DMS 273 (cell line): ENCODE results near the gene COX7A2L.
"Not testable (repeated sequence)": the region's sequence is repeated elsewhere in the genome, so short reads cannot be mapped to it uniquely, and the experiment has no call there.

ENCODE experiments used
- DNase-seq: peaks from one replicate; lab custom pipeline; 2025; ENCODE audit not compliant: unreplicated experiment; lab: John Stamatoyannopoulos, UW

Gene COX7A2L, protein sequence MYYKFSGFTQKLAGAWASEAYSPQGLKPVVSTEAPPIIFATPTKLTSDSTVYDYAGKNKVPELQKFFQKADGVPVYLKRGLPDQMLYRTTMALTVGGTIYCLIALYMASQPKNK

DNA sequence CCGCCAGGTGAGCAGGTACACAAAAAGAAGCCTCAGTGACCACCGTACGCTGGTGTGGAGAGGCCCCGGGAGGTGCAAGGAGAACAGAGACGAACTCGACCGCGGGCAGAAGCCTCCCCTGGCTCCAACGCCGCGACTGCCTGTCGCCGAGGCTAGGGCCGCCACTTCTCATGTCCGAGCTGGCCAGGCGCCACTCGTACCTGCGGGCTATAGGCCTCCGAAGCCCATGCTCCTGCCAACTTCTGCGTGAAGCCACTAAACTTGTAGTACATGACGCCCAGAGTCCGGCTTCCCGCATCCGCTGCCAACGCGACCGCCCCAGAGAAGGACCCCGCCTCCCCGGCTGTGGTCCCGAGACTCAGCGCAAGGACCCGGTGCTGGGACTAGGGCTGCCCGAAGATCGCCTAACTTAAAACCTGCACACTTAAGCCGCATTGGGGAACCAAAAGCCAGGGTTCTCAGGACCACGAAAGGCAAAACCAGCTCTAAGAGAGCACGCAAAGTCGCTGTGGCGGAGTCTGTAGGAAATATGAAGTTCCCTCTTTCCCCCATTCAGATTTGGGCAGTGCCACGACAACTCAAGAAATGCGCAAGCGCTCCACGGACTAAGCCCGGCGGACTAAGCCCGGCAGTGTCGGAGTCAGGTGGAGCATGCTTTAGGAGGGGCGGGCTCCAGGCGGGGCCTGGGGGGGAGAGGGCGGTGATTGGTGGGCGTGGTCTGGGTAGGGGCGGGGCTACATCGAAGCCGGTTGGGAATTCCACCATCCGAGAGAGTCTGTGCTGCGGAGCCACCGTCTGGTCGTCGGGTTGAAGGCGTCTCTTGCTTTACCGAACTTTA is at the start of gene COX7A2L:
COX7A2L (minus strand) TSS at position 328 of the 838 bp plus-strand sequence; CDS start at position 272, 56 bp downstream.
- peak; percentile 98 for DNase-seq

DNA sequence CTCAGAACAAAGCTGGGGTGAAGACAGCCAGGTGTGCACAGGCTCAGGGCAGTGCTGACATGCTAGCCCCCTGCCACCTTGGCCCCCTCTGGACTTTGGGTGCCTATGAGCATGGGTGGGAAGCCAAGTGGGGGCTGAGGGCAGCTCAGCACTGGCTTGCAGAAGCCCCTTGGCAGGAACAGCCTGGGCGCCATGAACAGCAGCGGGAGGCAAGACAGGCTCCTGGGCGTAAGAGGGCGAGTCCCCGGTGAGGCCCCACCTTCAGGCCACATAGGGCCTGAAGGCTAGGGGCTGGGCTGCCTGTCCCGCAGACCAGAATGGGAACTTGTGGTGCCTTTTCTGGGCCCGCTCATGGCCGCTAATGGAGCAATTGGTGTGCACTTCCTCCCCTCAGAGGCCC is 47.0 kb upstream of the COX7A2L start:
- no peak for DNase-seq

DNA sequence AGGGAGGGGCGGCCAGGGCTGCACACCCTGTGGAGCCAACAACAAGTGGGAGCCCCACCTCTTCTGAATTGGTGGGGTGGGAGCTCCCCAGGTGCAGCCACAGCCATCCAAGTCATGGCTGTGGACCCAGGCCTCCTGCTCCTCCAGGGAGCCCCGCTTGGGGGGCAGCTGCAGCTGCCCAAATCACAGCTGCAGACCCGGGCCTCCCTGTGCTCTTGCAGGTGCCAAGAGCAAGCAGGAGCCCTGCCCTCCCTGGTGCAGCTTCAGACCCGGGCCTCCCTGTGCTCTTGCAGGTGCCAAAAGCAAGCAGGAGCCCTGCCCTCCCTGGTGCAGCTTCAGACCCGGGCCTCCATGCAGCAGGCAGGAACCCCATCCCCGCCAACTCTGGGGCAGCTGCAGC is 46.5 kb upstream of the COX7A2L start:
- DNase-seq, result no peak

DNA sequence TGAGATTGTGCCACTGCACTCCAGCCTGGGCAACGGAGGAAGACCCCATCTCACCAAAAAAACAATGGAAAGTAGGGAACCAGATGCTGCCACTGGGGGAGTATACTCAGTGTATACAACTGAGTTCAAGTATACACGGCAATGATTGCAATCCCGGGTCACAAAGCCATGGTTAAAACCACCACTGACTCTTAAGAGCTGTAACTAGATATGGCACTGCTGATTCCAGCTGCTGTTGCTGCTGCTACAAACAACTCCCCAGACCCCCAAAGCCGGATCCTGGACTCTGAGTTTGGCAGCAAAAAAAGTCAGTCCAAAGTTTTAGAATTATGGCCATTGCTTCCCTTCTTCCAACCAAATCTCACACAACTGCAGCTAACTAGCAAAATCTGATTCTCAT is 43.7 kb upstream of the COX7A2L start:
- no peak for DNase-seq

DNA sequence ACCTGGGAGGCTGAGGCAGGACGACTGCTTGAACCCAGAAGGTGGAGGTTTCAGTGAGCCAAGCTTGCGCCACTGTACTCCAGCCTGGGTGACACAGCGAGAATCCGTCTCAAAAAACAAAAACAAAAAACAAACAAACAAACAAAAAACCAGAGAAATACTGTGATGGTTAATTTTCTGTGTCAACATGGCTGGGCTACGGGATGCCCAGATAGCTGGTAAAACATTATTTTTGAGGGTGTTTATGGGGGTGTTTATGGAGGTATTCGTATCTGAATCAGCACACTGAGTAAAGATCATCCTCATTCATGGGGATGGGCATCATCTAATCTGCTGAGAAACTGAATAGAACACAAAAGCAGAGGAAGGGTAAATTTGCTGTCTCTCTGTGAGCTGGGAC is 40.8 kb upstream of the COX7A2L start:
- no peak for DNase-seq

DNA sequence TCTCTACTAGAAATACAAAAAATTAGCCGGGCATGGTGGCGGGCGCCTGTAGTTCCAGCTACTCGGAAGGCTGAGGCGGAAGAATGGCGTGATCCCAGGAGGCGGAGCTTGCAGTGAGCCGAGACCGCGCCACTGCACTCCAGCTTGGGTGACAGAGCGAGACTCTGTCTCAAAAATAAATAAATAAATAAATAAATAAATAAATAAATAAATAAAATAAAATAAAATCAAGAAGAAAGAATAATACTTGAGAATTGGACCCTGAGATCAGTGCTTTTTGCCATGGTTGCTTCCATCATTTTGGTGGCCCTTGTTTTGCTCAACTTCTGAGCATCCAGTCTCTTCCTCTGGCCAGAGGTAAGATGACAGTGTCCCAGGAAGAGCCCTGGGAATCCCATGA is 37.0 kb upstream of the COX7A2L start:
- not testable (repeated sequence) for DNase-seq

DNA sequence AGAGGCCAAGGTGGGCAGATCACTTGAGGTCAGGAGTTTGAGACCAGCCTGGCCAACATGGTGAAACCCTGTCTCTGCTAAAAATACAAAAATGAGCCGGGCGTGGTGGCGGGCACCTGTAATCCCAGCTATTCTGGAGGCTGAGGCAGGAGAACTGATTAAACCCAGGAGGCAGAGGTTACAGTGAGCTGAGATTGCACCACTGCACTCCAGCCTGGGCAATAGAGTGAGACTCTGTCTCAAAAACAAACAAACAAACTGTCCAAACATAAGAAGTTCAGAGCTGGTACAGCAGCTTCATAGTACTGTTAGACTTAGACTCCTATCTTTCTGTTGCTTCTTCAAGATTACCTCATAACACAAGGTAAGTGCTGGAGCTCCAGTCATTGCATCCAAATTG is 32.3 kb upstream of the COX7A2L start:
- not testable (repeated sequence) for DNase-seq

DNA sequence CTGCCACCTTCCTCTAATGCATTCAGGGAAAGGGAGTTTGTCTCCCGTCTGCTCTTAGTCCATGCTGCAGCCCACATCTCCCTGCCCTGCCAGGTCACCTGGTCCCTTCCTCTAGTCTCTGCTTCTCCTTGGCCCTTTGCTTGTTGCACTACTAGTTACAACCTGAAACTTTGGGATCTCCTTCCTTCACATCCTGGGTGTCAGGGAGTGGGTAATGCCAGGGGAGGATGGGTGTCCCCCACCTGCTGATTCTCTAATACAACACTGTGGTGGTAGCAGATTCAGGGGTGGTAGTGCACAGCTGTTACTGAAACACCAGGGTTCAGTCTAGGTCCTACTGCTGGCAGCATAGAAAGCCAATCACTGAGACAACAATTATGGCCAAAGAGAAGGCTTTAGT is 31.2 kb upstream of the COX7A2L start:
- no peak for DNase-seq

DNA sequence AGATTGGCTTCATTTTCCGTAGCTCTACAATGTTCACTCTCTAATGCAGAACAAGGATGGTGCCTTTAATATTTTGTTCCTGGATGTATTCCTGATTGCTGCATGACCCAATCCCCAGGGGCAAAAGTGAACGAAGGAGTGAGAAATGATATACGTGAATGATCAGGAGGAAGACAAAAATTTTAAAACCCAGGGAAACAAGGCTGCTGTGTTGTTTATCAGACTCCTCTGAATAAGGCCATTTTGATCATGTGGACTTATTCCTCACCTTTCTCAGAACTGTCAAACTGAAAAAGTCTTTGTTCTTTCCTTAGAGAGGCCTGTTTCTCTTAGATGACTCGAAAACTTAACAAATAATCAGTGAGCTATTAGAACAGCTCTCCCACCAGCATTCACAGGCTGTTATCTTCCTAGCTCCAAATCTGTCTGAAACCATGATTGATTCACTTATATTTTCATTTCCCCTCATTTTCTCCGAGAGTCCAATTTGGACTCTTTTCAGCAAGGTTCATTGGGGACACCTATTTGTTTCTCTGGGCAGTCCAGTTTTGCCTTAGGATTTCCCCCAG is 29.5 kb upstream of the COX7A2L start:
- no peak for DNase-seq

DNA sequence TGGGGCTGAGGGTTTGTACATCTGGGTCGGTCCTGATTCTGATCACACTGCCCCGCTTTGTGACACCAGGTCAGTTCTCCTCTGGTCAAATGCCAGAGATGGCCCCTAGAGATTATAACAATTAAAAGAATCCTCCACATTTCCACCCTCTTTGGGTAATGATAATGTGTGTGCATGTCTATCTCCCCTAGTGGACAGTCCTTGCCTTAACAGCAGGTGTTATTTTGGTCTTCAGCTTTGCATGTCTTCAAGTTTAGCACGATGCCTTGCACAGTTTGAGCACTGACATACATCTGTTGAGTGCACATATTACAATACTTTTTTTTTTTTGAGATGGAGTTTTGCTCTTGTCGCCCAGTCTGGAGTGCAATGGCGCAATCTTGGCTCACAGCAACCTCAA is 25.7 kb upstream of the COX7A2L start:
- DNase-seq, result peak; percentile 45

DNA sequence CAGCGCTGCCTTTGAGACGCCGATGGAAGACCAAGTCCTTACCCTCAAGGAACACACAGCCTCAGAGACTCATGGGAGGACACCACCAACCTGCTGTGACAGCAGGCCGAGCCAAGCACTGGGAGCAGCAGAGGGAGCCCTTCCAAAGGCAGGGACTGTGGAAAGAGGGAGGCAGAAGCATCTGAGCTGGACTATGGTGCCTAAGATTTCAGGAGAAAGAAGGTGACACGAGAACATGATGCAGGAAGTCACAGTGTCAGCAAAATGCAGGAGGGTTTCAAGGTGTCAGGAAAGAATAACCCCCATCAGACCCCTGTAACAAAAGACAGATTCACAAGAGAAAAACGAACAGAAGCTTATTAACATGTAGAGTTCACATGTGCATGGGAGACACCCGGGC is 24.2 kb upstream of the COX7A2L start:
- DNase-seq, result peak; percentile 50

DNA sequence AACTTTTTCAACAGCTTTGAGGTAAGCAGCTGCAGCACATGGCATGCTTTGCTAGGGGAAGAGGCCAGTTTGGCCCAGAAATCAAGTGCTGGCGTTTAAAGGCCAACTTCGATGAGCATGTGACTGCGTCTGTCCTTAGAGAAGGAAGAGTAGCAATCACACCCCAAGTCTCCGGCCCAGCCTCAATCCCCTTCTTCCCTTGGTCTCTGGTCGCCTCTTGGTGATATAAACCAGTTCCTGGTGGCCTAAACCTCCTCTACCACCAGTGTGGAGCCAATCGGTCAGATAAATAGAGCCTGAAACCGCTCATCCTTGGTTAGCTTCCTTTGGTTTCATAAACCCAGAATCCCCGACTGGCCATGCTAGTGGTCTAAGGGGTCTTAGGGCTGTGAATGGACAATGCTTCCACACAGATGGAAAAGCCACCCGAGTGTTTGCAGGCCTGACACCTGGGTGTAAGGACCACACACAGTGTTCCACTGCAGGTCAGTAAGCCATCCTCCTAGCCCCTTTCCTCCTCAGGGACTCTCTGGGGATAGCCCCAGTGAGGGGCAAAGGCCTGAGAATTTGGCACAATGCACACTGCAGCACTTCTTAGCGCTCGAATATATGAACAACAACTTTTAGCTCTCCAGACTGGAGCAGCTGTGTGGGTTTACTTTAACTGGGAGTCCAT is 23.0 kb upstream of the COX7A2L start:
- no peak for DNase-seq

DNA sequence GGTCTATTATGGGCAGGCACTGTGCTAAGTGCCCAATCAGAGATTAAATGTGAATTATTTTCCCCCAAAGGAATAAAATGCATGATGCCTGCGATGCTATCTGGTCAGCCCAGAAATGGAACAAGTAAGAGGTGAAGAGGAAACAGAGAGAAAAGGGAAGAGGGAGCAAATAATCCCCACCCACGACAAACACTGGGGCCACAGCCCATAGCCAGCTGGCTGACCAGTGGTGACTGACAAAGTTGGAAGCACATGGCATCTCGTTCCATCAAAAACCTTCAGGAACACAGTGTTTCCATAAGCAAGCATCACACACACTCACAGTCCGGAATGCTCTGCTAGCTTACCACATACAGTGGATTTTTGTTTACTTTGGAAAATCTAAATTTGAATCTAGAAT is 21.1 kb upstream of the COX7A2L start:
- DNase-seq, result no peak

DNA sequence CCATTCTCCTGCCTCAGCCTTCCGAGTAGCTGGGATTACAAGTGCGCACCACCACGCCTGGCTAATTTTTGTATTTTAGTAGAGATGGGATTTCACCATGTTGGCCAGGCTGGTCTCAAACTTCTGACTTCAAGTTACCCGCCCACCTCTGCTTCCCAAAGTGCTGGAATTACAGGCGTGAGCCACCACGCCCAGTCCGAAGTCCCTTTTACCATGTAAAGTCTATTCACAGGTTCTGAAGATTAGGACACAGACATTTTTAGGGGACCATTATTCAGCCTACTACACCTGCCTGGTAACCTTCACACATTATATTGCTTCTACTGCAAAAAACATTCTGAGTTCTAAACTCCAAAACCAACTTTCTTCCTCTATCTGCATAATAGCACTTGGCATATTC is 19.0 kb upstream of the COX7A2L start:
- DNase-seq, result not testable (repeated sequence)

DNA sequence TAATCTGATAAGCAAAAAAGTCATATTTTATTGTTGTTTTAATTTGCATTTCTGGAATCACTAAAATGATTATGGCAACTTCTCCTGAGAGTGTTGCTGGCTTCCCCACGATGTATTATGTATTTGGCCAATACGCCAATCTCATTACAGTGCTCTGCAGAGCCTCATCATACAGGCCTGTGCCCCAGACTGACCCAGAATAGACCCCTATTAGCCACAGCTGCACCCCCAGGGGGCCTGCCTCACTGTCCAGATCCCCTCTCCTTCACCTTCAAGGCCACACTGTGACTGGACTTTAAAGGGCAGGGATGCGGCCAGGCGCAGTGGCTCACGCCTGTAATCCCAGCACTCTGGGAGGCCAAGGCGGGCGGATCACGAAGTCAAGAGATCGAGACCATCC is 17.4 kb upstream of the COX7A2L start:
- DNase-seq, result no peak

DNA sequence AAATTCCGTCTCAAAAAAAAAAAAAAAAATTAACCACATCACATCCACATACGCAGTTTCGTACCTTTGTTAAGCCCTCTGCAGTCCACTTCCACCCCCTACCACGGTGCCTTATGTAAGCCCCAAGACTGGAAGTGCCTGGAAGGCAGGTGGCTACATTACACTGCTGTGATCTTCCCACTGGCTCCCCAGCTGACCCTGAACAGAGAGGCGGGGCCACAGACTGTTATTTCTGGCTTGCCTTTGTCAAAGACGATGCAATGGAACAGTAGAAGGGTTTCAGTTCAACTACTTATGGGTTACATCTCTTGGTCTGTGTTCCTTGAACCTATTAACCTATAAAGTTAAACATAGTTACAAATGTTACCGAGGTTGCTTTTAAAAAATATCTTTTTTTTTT is 15.7 kb upstream of the COX7A2L start:
- peak; percentile 19 for DNase-seq

DNA sequence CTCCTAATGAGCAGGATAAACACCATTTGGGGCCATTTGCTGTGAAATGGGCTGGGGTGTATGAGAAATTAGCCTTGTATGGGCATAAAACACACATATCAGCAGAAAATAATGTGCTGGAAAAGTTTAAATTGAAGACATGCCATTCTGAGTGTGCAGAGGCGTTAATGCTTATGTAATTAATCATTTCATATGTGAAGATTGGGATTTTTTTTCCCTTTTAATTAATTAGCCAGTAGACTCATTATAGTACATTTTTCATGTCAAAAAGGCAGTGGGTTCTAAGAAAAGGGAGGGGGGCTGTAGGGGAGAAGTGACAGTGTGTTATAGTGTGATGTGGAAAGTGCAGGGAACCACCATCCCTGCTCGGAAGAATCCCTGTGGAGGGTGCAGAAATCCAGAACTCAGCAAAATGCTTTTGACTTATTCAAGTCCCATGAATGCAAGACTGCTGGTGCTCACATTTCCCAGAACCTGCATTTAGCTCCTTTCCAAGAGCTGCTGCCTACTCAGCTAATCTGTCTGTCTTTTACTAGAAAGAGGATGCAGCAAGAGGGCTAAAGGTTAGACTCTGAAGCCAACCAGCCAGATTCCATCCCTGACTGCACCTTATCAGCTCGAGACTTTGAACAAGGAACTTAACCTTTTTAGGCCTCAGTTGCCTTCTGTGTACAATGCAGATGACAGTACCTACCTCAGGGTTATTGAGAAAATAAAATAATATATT is 11.6 kb upstream of the COX7A2L start:
- peak; percentile 61 for DNase-seq

DNA sequence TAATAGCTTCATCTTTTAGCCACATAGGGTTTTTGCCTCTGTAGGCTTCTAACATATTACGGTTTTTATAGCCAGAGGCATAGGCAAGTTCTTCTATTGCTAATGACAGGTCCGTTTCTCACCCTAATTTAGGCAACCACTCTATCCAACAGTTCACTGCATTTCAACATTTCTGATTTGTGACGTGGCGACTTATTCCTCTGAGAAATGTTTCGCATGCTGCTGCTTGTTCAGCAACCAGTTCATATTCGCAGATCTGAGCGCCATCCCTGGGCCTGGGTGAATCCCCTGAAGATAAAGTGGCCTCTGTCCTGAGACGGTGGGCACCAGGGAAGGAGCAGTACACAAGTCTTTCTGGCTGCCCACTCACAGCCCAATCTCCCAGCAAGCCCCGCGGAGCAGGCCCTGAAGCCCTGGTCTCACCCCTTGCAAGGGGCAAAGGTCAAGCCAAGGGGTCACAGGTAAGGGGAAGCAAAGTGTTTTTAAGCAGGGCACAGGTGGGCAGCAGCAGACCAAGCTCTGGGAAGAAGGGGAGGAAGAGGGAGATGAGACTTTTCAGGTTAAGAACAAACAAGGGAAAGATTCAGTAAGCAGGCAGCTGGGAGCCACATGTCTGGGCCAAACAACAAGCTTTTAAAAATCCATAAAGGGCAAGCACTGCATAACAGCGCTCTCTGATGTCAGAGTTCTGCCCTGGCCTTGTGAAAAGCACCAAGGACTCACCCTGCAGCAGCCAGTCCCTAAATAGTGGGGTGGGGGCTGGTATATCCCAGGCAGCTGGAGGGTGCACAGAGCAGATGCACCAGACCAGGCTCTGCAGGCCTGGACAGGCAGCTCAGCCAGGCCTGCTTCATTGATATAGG is 10.8 kb upstream of the COX7A2L start:
- DNase-seq, result peak; percentile 97

DNA sequence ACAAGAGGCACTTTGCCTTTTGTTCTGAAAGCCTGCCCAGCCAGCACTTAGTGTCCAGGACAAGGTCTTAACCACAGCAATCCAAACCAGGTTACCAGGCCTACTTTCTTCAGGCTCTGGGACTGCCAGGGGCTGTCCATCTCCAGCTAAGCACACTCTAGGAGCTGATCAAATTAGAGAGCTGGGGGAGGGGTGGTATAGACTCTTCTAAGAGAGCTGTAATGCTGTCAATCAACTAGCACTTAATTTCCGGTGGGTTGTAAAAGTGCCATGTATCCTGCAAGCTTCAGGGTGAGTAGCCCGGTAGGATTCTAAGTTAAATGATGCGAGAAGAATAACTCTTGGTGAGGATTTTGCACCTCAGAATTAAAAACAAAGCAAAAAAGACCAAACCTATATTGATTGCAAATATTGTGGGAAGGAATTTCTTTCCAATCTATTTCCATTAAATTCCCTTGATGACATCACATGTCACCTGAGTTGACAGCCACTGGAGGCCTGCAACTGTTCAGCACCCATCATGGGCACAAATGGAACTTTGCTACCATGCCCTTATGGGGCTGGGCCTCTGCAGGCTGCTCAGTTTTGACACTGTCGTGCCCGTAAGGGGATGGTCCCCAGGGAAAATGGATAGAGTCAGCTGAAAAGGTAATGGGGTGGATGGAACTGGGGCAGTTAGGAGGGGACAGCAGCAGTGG is 8.7 kb upstream of the COX7A2L start:
- peak; percentile 54 for DNase-seq
